ENCODE measurements around the gene INSYN2A.
A peak's percentile ranks its signal among the peaks of the same experiment; 100 is the strongest.

Gene INSYN2A

GRCh38 chr10:127200646-127201045 lies 4.3 kb upstream of the INSYN2A start:
- Histone ChIP-seq H2BK5ac (ENCODE audit: low read length) (no peak overlapping the region), H3K4me1 (ENCODE audit: control insufficient read depth, low read depth, low read length) (no peaks in the 10 kb centered on the region), H3K79me2 (ENCODE audit: control insufficient read depth, insufficient read depth, low read length) (no peaks in the 10 kb centered on the region), H3K9ac (ENCODE audit: low read length) (no peak overlapping the region), H2BK15ac (replicated peaks; ENCODE audit: low read depth) (no peak overlapping the region), H2BK120ac (ENCODE audit: low read depth, low read length) (no peak overlapping the region), H3K4me2 (ENCODE audit: low read length) (no peak overlapping the region), H3K36me3 (ENCODE audit: control insufficient read depth, insufficient read depth, low read length) (no peaks in the 10 kb centered on the region), H4K5ac (ENCODE audit: low read length) (no peak overlapping the region), H3K79me1 (ENCODE audit: low read length) (no peaks in the 10 kb centered on the region), H4K8ac (ENCODE audit: low read depth, low read length) (no peak overlapping the region), H3K56ac (ENCODE audit: low read length) (no peak overlapping the region), H3K4me3 (ENCODE audit: low read length) (no peak overlapping the region), H3K27me3 (ENCODE audit: insufficient read depth, low read length, poor library complexity) (no peaks in the 10 kb centered on the region), H3K18ac (ENCODE audit: low read length) (no peak overlapping the region), H3K4ac (ENCODE audit: low read depth, low read length) (no peak overlapping the region), H3K23ac (ENCODE audit: low read length) (no peak overlapping the region), H2AK5ac (ENCODE audit: low read length) (no peak overlapping the region), H3K27ac (ENCODE audit: low read depth, low read length) (no peak overlapping the region)
- WGBS (ENCODE audit: extremely low coverage, insufficient coverage, low lambda C conversion rate), result no CpG with 5 or more reads among the region's 8 CpGs
- DNase-seq, result peak; percentile 63

GRCh38 chr10:127198721-127199120 lies 2.3 kb upstream of the INSYN2A start:
- Histone ChIP-seq H4K5ac (ENCODE audit: low read length) (no peak overlapping the region), H3K4me2 (ENCODE audit: low read length) (no peak overlapping the region), H3K56ac (ENCODE audit: low read length) (no peak overlapping the region), H3K27ac (ENCODE audit: low read depth, low read length) (no peak overlapping the region), H3K23ac (ENCODE audit: low read length) (no peak overlapping the region), H2BK5ac (ENCODE audit: low read length) (no peak overlapping the region), H3K4me1 (ENCODE audit: control insufficient read depth, low read depth, low read length) (no peaks in the 10 kb centered on the region), H3K18ac (ENCODE audit: low read length) (no peak overlapping the region), H2BK120ac (ENCODE audit: low read depth, low read length) (no peak overlapping the region), H3K9ac (ENCODE audit: low read length) (no peak overlapping the region), H3K4me3 (ENCODE audit: low read length) (no peak overlapping the region), H2AK5ac (ENCODE audit: low read length) (no peak overlapping the region), H3K79me1 (ENCODE audit: low read length) (no peaks in the 10 kb centered on the region), H3K27me3 (ENCODE audit: insufficient read depth, low read length, poor library complexity) (no peaks in the 10 kb centered on the region), H3K36me3 (ENCODE audit: control insufficient read depth, insufficient read depth, low read length) (no peaks in the 10 kb centered on the region), H3K79me2 (ENCODE audit: control insufficient read depth, insufficient read depth, low read length) (no peaks in the 10 kb centered on the region), H3K4ac (ENCODE audit: low read depth, low read length) (no peak overlapping the region), H4K8ac (ENCODE audit: low read depth, low read length) (no peak overlapping the region), H2BK15ac (replicated peaks; ENCODE audit: low read depth) (no peak overlapping the region)
- DNase-seq, result peak; percentile 17
- WGBS (ENCODE audit: extremely low coverage, insufficient coverage, low lambda C conversion rate), result no CpG with 5 or more reads among the region's 2 CpGs

- no CpG with 5 or more reads among the region's 5 CpGs for WGBS (ENCODE audit: extremely low coverage, insufficient coverage, low lambda C conversion rate)
- no peak overlapping the region for H2BK120ac ChIP-seq (ENCODE audit: low read depth, low read length)
- H2BK5ac ChIP-seq (ENCODE audit: low read length), result no peak overlapping the region
- no peak for DNase-seq
- no peak overlapping the region for H2AK5ac ChIP-seq (ENCODE audit: low read length)
- no peak overlapping the region for H4K8ac ChIP-seq (ENCODE audit: low read depth, low read length)
- H2BK15ac ChIP-seq (replicated peaks; ENCODE audit: low read depth), result no peak overlapping the region
- H4K5ac ChIP-seq (ENCODE audit: low read length), result no peak overlapping the region
- no peaks in the 10 kb centered on the region for H3K79me2 ChIP-seq (ENCODE audit: control insufficient read depth, insufficient read depth, low read length)
- no peaks in the 10 kb centered on the region for H3K79me1 ChIP-seq (ENCODE audit: low read length)
- no peak overlapping the region for H3K4ac ChIP-seq (ENCODE audit: low read depth, low read length)
- H3K27me3 ChIP-seq (ENCODE audit: insufficient read depth, low read length, poor library complexity), result no peaks in the 10 kb centered on the region
- H3K4me3 ChIP-seq (ENCODE audit: low read length), result no peak overlapping the region
- H3K4me2 ChIP-seq (ENCODE audit: low read length), result no peak overlapping the region
- H3K36me3 ChIP-seq (ENCODE audit: control insufficient read depth, insufficient read depth, low read length), result no peaks in the 10 kb centered on the region
- H3K23ac ChIP-seq (ENCODE audit: low read length), result no peak overlapping the region
- no peak overlapping the region for H3K9ac ChIP-seq (ENCODE audit: low read length)
- H3K4me1 ChIP-seq (ENCODE audit: control insufficient read depth, low read depth, low read length), result no peaks in the 10 kb centered on the region
- H3K27ac ChIP-seq (ENCODE audit: low read depth, low read length), result no peak overlapping the region
- H3K56ac ChIP-seq (ENCODE audit: low read length), result no peak overlapping the region
- H3K18ac ChIP-seq (ENCODE audit: low read length), result no peak overlapping the region
Measured at GRCh38 chr10:127198307-127198706, 1.9 kb upstream of the INSYN2A start.

GRCh38 chr10:127197154-127197432 lies 702 bp upstream of the INSYN2A start:
- DNase-seq, result no peak
- no peak overlapping the region for H2BK120ac ChIP-seq (ENCODE audit: low read depth, low read length)
- H3K9ac ChIP-seq (ENCODE audit: low read length), result peak overlapping the region; percentile 52
- H3K23ac ChIP-seq (ENCODE audit: low read length), result no peak overlapping the region
- H2BK5ac ChIP-seq (ENCODE audit: low read length), result no peak overlapping the region
- H3K4me1 ChIP-seq (ENCODE audit: control insufficient read depth, low read depth, low read length), result no peaks in the 10 kb centered on the region
- no CpG with 5 or more reads among the region's 5 CpGs for WGBS (ENCODE audit: extremely low coverage, insufficient coverage, low lambda C conversion rate)
- no peak overlapping the region for H4K8ac ChIP-seq (ENCODE audit: low read depth, low read length)
- H2AK5ac ChIP-seq (ENCODE audit: low read length), result no peak overlapping the region
- H3K18ac ChIP-seq (ENCODE audit: low read length), result no peak overlapping the region
- no peaks in the 10 kb centered on the region for H3K79me1 ChIP-seq (ENCODE audit: low read length)
- H2BK15ac ChIP-seq (replicated peaks; ENCODE audit: low read depth), result no peak overlapping the region
- H3K36me3 ChIP-seq (ENCODE audit: control insufficient read depth, insufficient read depth, low read length), result no peaks in the 10 kb centered on the region
- H4K5ac ChIP-seq (ENCODE audit: low read length), result no peak overlapping the region
- H3K4me3 ChIP-seq (ENCODE audit: low read length), result no peak overlapping the region
- peak overlapping the region; percentile 49 for H3K4me2 ChIP-seq (ENCODE audit: low read length)
- peak overlapping the region; percentile 58 for H3K56ac ChIP-seq (ENCODE audit: low read length)
- H3K27ac ChIP-seq (ENCODE audit: low read depth, low read length), result no peak overlapping the region
- H3K79me2 ChIP-seq (ENCODE audit: control insufficient read depth, insufficient read depth, low read length), result no peaks in the 10 kb centered on the region
- H3K27me3 ChIP-seq (ENCODE audit: insufficient read depth, low read length, poor library complexity), result no peaks in the 10 kb centered on the region
- H3K4ac ChIP-seq (ENCODE audit: low read depth, low read length), result no peak overlapping the region

- Histone ChIP-seq H3K79me1 (ENCODE audit: low read length) (no peaks in the 10 kb centered on the region), H3K56ac (ENCODE audit: low read length) (peak overlapping the region; percentile 67), H3K4ac (ENCODE audit: low read depth, low read length) (no peak overlapping the region), H2AK5ac (ENCODE audit: low read length) (no peak overlapping the region), H3K9ac (ENCODE audit: low read length) (peak overlapping the region; percentile 52), H4K5ac (ENCODE audit: low read length) (no peak overlapping the region), H3K4me3 (ENCODE audit: low read length) (peak overlapping the region; percentile 20), H2BK5ac (ENCODE audit: low read length) (no peak overlapping the region), H2BK120ac (ENCODE audit: low read depth, low read length) (no peak overlapping the region), H3K36me3 (ENCODE audit: control insufficient read depth, insufficient read depth, low read length) (no peaks in the 10 kb centered on the region), H3K79me2 (ENCODE audit: control insufficient read depth, insufficient read depth, low read length) (no peaks in the 10 kb centered on the region), H2BK15ac (replicated peaks; ENCODE audit: low read depth) (no peak overlapping the region), H4K8ac (ENCODE audit: low read depth, low read length) (no peak overlapping the region), H3K4me2 (ENCODE audit: low read length) (peak overlapping the region; percentile 59), H3K18ac (ENCODE audit: low read length) (peak overlapping the region; percentile 10), H3K27me3 (ENCODE audit: insufficient read depth, low read length, poor library complexity) (no peaks in the 10 kb centered on the region), H3K23ac (ENCODE audit: low read length) (no peak overlapping the region), H3K27ac (ENCODE audit: low read depth, low read length) (no peak overlapping the region), H3K4me1 (ENCODE audit: control insufficient read depth, low read depth, low read length) (no peaks in the 10 kb centered on the region)
- peak; percentile 41 for DNase-seq
- no CpG with 5 or more reads among the region's 91 CpGs for WGBS (ENCODE audit: extremely low coverage, insufficient coverage, low lambda C conversion rate)
Measured at GRCh38 chr10:127195571-127196281, 665 bp downstream of the INSYN2A start.

DNA sequence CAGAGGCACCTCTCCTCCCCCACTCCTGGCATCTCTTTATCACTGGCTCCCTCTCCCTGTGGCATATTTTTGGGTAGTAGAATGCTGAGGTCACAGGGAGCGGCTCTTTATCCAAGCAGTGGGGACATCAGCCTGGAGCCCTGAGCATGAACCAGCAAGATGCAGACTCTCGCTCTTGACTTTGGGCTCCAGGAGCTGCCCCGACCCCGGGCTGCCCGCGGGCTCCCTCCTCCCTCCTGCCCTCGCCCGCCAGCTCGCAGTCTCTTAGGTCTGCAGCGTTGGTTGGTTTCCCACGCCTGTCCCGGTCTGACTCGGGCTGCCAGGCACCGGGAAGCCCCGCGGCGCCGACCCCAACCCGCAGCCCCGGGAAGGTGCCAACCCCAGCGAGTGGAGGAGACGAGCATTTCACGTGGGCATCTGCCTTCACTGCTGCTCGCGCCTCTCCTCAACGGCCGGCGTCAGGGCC lies 1.3 kb downstream of the INSYN2A start:
- Histone ChIP-seq H2BK120ac (ENCODE audit: low read depth, low read length) (no peak overlapping the region), H4K8ac (ENCODE audit: low read depth, low read length) (no peak overlapping the region), H3K18ac (ENCODE audit: low read length) (no peak overlapping the region), H3K79me2 (ENCODE audit: control insufficient read depth, insufficient read depth, low read length) (no peaks in the 10 kb centered on the region), H3K9ac (ENCODE audit: low read length) (peak overlapping the region; percentile 52), H2BK15ac (replicated peaks; ENCODE audit: low read depth) (no peak overlapping the region), H2BK5ac (ENCODE audit: low read length) (no peak overlapping the region), H3K4ac (ENCODE audit: low read depth, low read length) (no peak overlapping the region), H3K36me3 (ENCODE audit: control insufficient read depth, insufficient read depth, low read length) (no peaks in the 10 kb centered on the region), H3K79me1 (ENCODE audit: low read length) (no peaks in the 10 kb centered on the region), H3K27me3 (ENCODE audit: insufficient read depth, low read length, poor library complexity) (no peaks in the 10 kb centered on the region), H3K27ac (ENCODE audit: low read depth, low read length) (no peak overlapping the region), H3K56ac (ENCODE audit: low read length) (peak overlapping the region; percentile 69), H3K4me3 (ENCODE audit: low read length) (no peak overlapping the region), H4K5ac (ENCODE audit: low read length) (no peak overlapping the region), H3K4me1 (ENCODE audit: control insufficient read depth, low read depth, low read length) (no peaks in the 10 kb centered on the region), H2AK5ac (ENCODE audit: low read length) (no peak overlapping the region), H3K4me2 (ENCODE audit: low read length) (peak overlapping the region; percentile 59), H3K23ac (ENCODE audit: low read length) (no peak overlapping the region)
- DNase-seq, result peak; percentile 66
- no CpG with 5 or more reads among the region's 28 CpGs for WGBS (ENCODE audit: extremely low coverage, insufficient coverage, low lambda C conversion rate)
